Activated T-helper 1 cell treated with anti-CD3 and anti-CD28 coated beads, Interleukin-2, amount 50 U/mL, for 16 hours (primary cell): ENCODE results near the gene EPN3.

ENCODE experiments used
- DNase-seq, 2 donors: peaks; one replicate each; pipeline ENCODE4 v3.0.0-alpha.2; 2020; ENCODE audit warnings: low read depth in 1 of 2, low spot score in 1 of 2

Gene EPN3

GRCh38 chr17:50586421-50587247 is 54.1 kb downstream of the EPN3 start:
- DNase-seq: no peak

DNA sequence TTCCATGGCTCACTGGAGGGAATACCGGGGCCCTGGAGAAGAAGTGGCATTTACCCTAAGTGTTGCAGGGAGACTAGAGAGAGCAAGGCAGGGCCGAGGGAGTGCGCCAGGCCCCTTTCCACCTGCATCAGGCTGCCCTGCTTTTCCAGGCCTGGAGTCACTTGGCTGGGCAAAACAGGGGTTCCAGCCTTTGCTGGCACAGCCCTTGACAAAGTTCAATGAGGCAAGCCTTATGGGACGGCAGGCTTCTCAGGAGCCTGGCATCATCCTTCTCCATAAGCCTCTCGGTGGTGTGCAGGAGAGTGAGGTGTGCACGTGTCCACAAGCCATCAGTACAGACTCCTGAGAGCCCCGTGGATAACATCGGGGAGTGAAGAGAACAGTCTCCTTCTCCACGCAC is 55.0 kb downstream of the EPN3 start:
- no peak for DNase-seq

GRCh38 chr17:50588391-50589049 is 56.0 kb downstream of the EPN3 start:
- no peak for DNase-seq

- no peak for DNase-seq
These were observed 56.7 kb downstream of the EPN3 start for GRCh38 chr17:50589095-50589705.

- no peak for DNase-seq
These were observed 58.6 kb downstream of the EPN3 start for GRCh38 chr17:50590946-50591737.

DNA sequence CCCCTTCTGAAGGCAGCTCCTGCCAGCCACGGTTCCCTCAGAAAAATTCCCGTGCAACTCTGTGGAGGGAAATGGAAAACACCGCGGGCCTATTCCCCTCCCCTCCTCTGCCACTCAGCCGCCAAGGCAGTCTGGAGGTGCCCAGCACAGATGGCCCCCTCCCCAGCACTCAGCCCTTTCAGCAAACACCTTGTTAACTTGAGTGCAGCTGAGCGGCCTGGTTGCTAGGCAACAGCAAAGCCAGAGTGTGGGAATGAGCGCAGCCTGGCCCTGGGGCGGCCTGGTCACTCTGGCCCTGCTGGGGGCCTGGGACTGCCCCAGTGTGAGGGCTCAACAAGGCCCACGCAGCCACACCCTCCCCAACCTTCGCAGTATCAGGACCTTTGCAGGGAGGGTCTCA is 60.8 kb downstream of the EPN3 start:
- DNase-seq: no peak
